ENCODE measurements around the gene SFI1. TPM values are rescaled to one million over a fixed set of nuclear protein-coding genes. Genes with fewer than 3 reads are reported as not detected.
"Not testable (repeated sequence)": the region's sequence is repeated elsewhere in the genome, so short reads cannot be mapped to it uniquely, and the experiment has no call there.

The SFI1 gene
- total RNA-seq, 1 donor from 2014 or later: 406 TPM

- H3K4me3 Mint-ChIP-seq: no peak overlapping the region
- no peak overlapping the region for H3K27ac Mint-ChIP-seq
- DNase-seq (ENCODE audit: low spot score): no peak
- H3K36me3 Mint-ChIP-seq (ENCODE audit: low read depth): peaks cover 68% of the 10 kb centered on the region
- no peaks in the 10 kb centered on the region for H3K27me3 Mint-ChIP-seq (ENCODE audit: insufficient read depth)
- H3K4me1 Mint-ChIP-seq (ENCODE audit: low read depth): peaks cover 37% of the 10 kb centered on the region
- intact Hi-C loops (cut with micrococcal nuclease): no loop called here
- H3K9me3 Mint-ChIP-seq: no peaks in the 10 kb centered on the region
Observed at GRCh38 chr22:31481129-31481528, 15.2 kb upstream of the SFI1 start.

- DNase-seq (ENCODE audit: low spot score); H3K27me3 Mint-ChIP-seq (ENCODE audit: insufficient read depth); intact Hi-C loops (cut with micrococcal nuclease); H3K9me3 Mint-ChIP-seq; H3K27ac Mint-ChIP-seq; H3K4me3 Mint-ChIP-seq: not testable (repeated sequence)
- H3K36me3 Mint-ChIP-seq (ENCODE audit: low read depth): peaks cover 73% of the 10 kb centered on the region
- peaks cover 38% of the 10 kb centered on the region for H3K4me1 Mint-ChIP-seq (ENCODE audit: low read depth)
Observed at GRCh38 chr22:31482470-31482869, 13.9 kb upstream of the SFI1 start.

GRCh38 chr22:31486369-31486768 lies 10.0 kb upstream of the SFI1 start:
- H3K9me3 Mint-ChIP-seq; H3K27ac Mint-ChIP-seq; H3K27me3 Mint-ChIP-seq (ENCODE audit: insufficient read depth); DNase-seq (ENCODE audit: low spot score): not testable (repeated sequence)
- peaks cover 55% of the 10 kb centered on the region for H3K4me1 Mint-ChIP-seq (ENCODE audit: low read depth)
- H3K36me3 Mint-ChIP-seq (ENCODE audit: low read depth): peaks cover 62% of the 10 kb centered on the region
- intact Hi-C loops (cut with micrococcal nuclease): loop anchor here (5.0 kb wide), 1 partner anchor 34 kb away; no protein-coding TSS in a partner anchor
- peak overlapping the region; percentile 91 for H3K4me3 Mint-ChIP-seq

- intact Hi-C loops (cut with micrococcal nuclease): loop anchor here (5.0 kb wide), 1 partner anchor 35 kb away; no protein-coding TSS in a partner anchor
- Mint-ChIP-seq H3K9me3 (no peaks in the 10 kb centered on the region), H3K4me3 (peak overlapping the region; percentile 91), H3K4me1 (ENCODE audit: low read depth) (peaks cover 61% of the 10 kb centered on the region), H3K27ac (peak overlapping the region; percentile 48), H3K27me3 (ENCODE audit: insufficient read depth) (no peaks in the 10 kb centered on the region), H3K36me3 (ENCODE audit: low read depth) (peaks cover 57% of the 10 kb centered on the region)
- DNase-seq (ENCODE audit: low spot score): no peak
Observed at GRCh38 chr22:31486951-31487350, 9.4 kb upstream of the SFI1 start.

- peaks cover 66% of the 10 kb centered on the region for H3K4me1 Mint-ChIP-seq (ENCODE audit: low read depth)
- H3K27me3 Mint-ChIP-seq (ENCODE audit: insufficient read depth): no peaks in the 10 kb centered on the region
- peak overlapping the region; percentile 80 for H3K27ac Mint-ChIP-seq
- peaks cover 46% of the 10 kb centered on the region for H3K36me3 Mint-ChIP-seq (ENCODE audit: low read depth)
- intact Hi-C loops (cut with micrococcal nuclease): loop anchor here (1.0 to 5.0 kb wide), 5 partner anchors 8 to 142 kb away; partner anchors contain the start of genes PATZ1 and SFI1
- peak overlapping the region; percentile 91 for H3K4me3 Mint-ChIP-seq
- DNase-seq (ENCODE audit: low spot score): no peak
- H3K9me3 Mint-ChIP-seq: no peaks in the 10 kb centered on the region
Observed at GRCh38 chr22:31488346-31488883, 7.9 kb upstream of the SFI1 start.

- H3K9me3 Mint-ChIP-seq: no peaks in the 10 kb centered on the region
- H3K27ac Mint-ChIP-seq: peak overlapping the region; percentile 80
- peaks cover 40% of the 10 kb centered on the region for H3K36me3 Mint-ChIP-seq (ENCODE audit: low read depth)
- peaks cover 63% of the 10 kb centered on the region for H3K4me1 Mint-ChIP-seq (ENCODE audit: low read depth)
- peak; percentile 14 for DNase-seq (ENCODE audit: low spot score)
- no peaks in the 10 kb centered on the region for H3K27me3 Mint-ChIP-seq (ENCODE audit: insufficient read depth)
- intact Hi-C loops (cut with micrococcal nuclease): loop anchor here (1.0 to 5.0 kb wide), 5 partner anchors 7 to 142 kb away; partner anchors contain the start of genes PATZ1 and SFI1
- peak overlapping the region; percentile 91 for H3K4me3 Mint-ChIP-seq
Observed at GRCh38 chr22:31488988-31489617, 7.2 kb upstream of the SFI1 start.

GRCh38 chr22:31489632-31490495 lies 6.5 kb upstream of the SFI1 start, which contains the start of gene EIF4ENIF1:
Gene EIF4ENIF1 (minus strand): TSS chr22:31489842. CDS start chr22:31488718, 1,124 bp downstream.
- H3K9me3 Mint-ChIP-seq: no peaks in the 10 kb centered on the region
- DNase-seq (ENCODE audit: low spot score): peak; percentile 81
- H3K36me3 Mint-ChIP-seq (ENCODE audit: low read depth): peaks cover 33% of the 10 kb centered on the region
- H3K4me3 Mint-ChIP-seq: peak within 1 kb of the TSS; percentile 91
- peak within 1 kb of the TSS; percentile 99 for H3K27ac Mint-ChIP-seq
- peaks cover 56% of the 10 kb centered on the region for H3K4me1 Mint-ChIP-seq (ENCODE audit: low read depth)
- H3K27me3 Mint-ChIP-seq (ENCODE audit: insufficient read depth): no peaks in the 10 kb centered on the region
- intact Hi-C loops (cut with micrococcal nuclease): loop anchor here (1.0 to 5.0 kb wide), 6 partner anchors 38 to 143 kb away; partner anchors contain the start of genes DRG1 and PATZ1

GRCh38 chr22:31490496-31490925 lies 5.8 kb upstream of the SFI1 start:
- Mint-ChIP-seq H3K27me3 (ENCODE audit: insufficient read depth) (no peaks in the 10 kb centered on the region), H3K27ac (peak overlapping the region; percentile 99), H3K4me1 (ENCODE audit: low read depth) (peaks cover 49% of the 10 kb centered on the region), H3K9me3 (no peaks in the 10 kb centered on the region), H3K36me3 (ENCODE audit: low read depth) (peaks cover 27% of the 10 kb centered on the region), H3K4me3 (peak overlapping the region; percentile 90)
- DNase-seq (ENCODE audit: low spot score): peak; percentile 55
- intact Hi-C loops (cut with micrococcal nuclease): loop anchor here (1.0 kb wide), 2 partner anchors 47 to 91 kb away; partner anchors contain the start of gene DRG1

GRCh38 chr22:31491218-31491962 lies 4.9 kb upstream of the SFI1 start:
- no peak for DNase-seq (ENCODE audit: low spot score)
- Mint-ChIP-seq H3K27me3 (ENCODE audit: insufficient read depth) (no peaks in the 10 kb centered on the region), H3K4me3 (peak overlapping the region; percentile 90), H3K9me3 (no peaks in the 10 kb centered on the region), H3K27ac (peak overlapping the region; percentile 99), H3K36me3 (ENCODE audit: low read depth) (peaks cover 26% of the 10 kb centered on the region), H3K4me1 (ENCODE audit: low read depth) (peaks cover 48% of the 10 kb centered on the region)
- intact Hi-C loops (cut with micrococcal nuclease): no loop called here

- intact Hi-C loops (cut with micrococcal nuclease): no loop called here
- no peaks in the 10 kb centered on the region for H3K27me3 Mint-ChIP-seq (ENCODE audit: insufficient read depth)
- H3K4me1 Mint-ChIP-seq (ENCODE audit: low read depth): peaks cover 44% of the 10 kb centered on the region
- peak overlapping the region; percentile 58 for H3K27ac Mint-ChIP-seq
- DNase-seq (ENCODE audit: low spot score): no peak
- no peaks in the 10 kb centered on the region for H3K9me3 Mint-ChIP-seq
- H3K4me3 Mint-ChIP-seq: peak overlapping the region; percentile 90
- peaks cover 23% of the 10 kb centered on the region for H3K36me3 Mint-ChIP-seq (ENCODE audit: low read depth)
Observed at GRCh38 chr22:31492151-31492550, 4.2 kb upstream of the SFI1 start.

- intact Hi-C loops (cut with micrococcal nuclease); DNase-seq (ENCODE audit: low spot score); H3K27me3 Mint-ChIP-seq (ENCODE audit: insufficient read depth); H3K9me3 Mint-ChIP-seq: not testable (repeated sequence)
- Mint-ChIP-seq H3K4me1 (ENCODE audit: low read depth) (peaks cover 44% of the 10 kb centered on the region), H3K27ac (peak overlapping the region; percentile 66), H3K36me3 (ENCODE audit: low read depth) (peaks cover 21% of the 10 kb centered on the region), H3K4me3 (peak overlapping the region; percentile 65)
Observed at GRCh38 chr22:31493355-31493754, 3.0 kb upstream of the SFI1 start.

- intact Hi-C loops (cut with micrococcal nuclease): loop anchor here (5.0 kb wide), 1 partner anchor 257 kb away; the partner anchor contains the start of genes DEPDC5 and PRR14L
- H3K27me3 Mint-ChIP-seq (ENCODE audit: insufficient read depth): no peaks in the 10 kb centered on the region
- peaks cover 49% of the 10 kb centered on the region for H3K4me1 Mint-ChIP-seq (ENCODE audit: low read depth)
- no peak for DNase-seq (ENCODE audit: low spot score)
- H3K9me3 Mint-ChIP-seq: no peaks in the 10 kb centered on the region
- H3K4me3 Mint-ChIP-seq: peak overlapping the region; percentile 99
- H3K36me3 Mint-ChIP-seq (ENCODE audit: low read depth): peaks cover 20% of the 10 kb centered on the region
- peak overlapping the region; percentile 99 for H3K27ac Mint-ChIP-seq
Observed at GRCh38 chr22:31495343-31495742, 993 bp upstream of the SFI1 start.

Data from activated T-helper 1 cell treated with anti-CD3 and anti-CD28 coated beads, Interleukin-12 subunit alpha, Interleukin-12 subunit beta, Interleukin-2, Interleukin-4 antibody, amounts not matched to agents 30 ng/mL and 10 ng/mL and 1 ng/mL, durations not matched to agents 14 hours and 24 hours and 36 hours (primary cell).